OCI-LY1 (cell line): ENCODE results near the gene MPEG1.

ENCODE experiments used
- EZH2 ChIP-seq: fragments of 200-600 bp; sonication (generic), shearing (Covaris generic); IDR thresholded peaks from 2 replicates; pipeline ENCODE4 v1.8.0; 2017; ENCODE audit warnings: borderline replicate concordance, mixed run types, mild to moderate bottlenecking, antibody characterized with exemption, low read length, moderate library complexity, mixed read lengths
- TF ChIP-seq, protein P1 (sequence below): fragments of 200-600 bp; sonication (generic), shearing (Covaris generic); IDR thresholded peaks from 2 replicates; pipeline ENCODE4 v1.5.1; 2017; ENCODE audit warnings: mild to moderate bottlenecking, antibody characterized with exemption, low read length, moderate library complexity, mixed read lengths

DNA sequence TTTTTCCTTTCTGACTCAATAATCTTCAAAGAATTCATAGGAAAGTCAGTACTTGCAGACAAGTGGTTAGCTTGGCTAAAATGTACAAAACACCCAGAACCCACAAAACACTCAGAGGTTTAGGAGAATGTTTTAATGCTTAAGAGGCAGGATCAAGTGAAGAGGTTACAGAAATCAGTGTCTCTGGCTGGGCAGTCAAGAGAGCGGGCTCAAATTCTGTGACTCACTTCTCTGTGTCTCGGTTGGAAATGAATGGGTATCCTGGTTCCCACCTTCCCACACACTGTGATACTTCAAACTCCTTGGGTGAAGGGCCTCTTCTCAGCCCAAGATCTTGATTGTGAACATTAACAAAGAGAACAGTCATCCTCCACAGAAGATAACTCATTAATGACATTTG is 3.8 kb downstream of the MPEG1 start:
- TF ChIP-seq, protein P1, sequence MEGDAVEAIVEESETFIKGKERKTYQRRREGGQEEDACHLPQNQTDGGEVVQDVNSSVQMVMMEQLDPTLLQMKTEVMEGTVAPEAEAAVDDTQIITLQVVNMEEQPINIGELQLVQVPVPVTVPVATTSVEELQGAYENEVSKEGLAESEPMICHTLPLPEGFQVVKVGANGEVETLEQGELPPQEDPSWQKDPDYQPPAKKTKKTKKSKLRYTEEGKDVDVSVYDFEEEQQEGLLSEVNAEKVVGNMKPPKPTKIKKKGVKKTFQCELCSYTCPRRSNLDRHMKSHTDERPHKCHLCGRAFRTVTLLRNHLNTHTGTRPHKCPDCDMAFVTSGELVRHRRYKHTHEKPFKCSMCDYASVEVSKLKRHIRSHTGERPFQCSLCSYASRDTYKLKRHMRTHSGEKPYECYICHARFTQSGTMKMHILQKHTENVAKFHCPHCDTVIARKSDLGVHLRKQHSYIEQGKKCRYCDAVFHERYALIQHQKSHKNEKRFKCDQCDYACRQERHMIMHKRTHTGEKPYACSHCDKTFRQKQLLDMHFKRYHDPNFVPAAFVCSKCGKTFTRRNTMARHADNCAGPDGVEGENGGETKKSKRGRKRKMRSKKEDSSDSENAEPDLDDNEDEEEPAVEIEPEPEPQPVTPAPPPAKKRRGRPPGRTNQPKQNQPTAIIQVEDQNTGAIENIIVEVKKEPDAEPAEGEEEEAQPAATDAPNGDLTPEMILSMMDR: no peak
- no peak for TF ChIP-seq EZH2
